HepG2 (cell line): ENCODE data around the gene CCDC85C. TPM values are rescaled to one million over a fixed set of nuclear protein-coding genes. Genes with fewer than 3 reads are reported as not detected.

Experiments
- AGO2 ChIP-seq: fragments of 200-400 bp; formaldehyde crosslinking; optimal IDR thresholded peaks from 2 replicates; pipeline ENCODE3; 2017; ENCODE audit warnings: mild to moderate bottlenecking, low read depth, low read length, moderate library complexity
- ERF ChIP-seq: IDR thresholded peaks from 2 replicates; pipeline ENCODE4 v1.6.1; 2018; ENCODE audit warnings: missing biosample characterization, missing genetic modification reagents
- ETS1 ChIP-seq: sonication (generic); formaldehyde crosslinking; IDR thresholded peaks from 2 replicates; pipeline ENCODE4 v1.4.0; 2020; ENCODE audit warnings: missing genetic modification reagents
- ETV5 ChIP-seq: IDR thresholded peaks from 2 replicates; pipeline ENCODE4 v1.6.1; 2018; ENCODE audit warnings: missing biosample characterization, missing genetic modification reagents, inconsistent platforms, borderline replicate concordance
- MEIS2 ChIP-seq: sonication (generic); formaldehyde crosslinking; IDR thresholded peaks from 2 replicates; pipeline ENCODE4 v1.9.0; 2021; ENCODE audit warnings: mild to moderate bottlenecking, missing genetic modification reagents
- NAIF1 ChIP-seq: sonication (generic); formaldehyde crosslinking; IDR thresholded peaks from 2 replicates; pipeline ENCODE4 v1.5.0; 2020; ENCODE audit warnings: mild to moderate bottlenecking, missing genetic modification reagents, borderline replicate concordance
- RFXAP ChIP-seq: sonication (generic); formaldehyde crosslinking; IDR thresholded peaks from 2 replicates; pipeline ENCODE4 v1.4.0; 2020; ENCODE audit warnings: missing genetic modification reagents, borderline replicate concordance
- SMAD9 ChIP-seq: sonication (generic); formaldehyde crosslinking; IDR thresholded peaks from 2 replicates; pipeline ENCODE4 v1.5.1; 2020; ENCODE audit warnings: mild to moderate bottlenecking, missing genetic modification reagents
- TRIM24 ChIP-seq: sonication (generic); formaldehyde crosslinking; IDR thresholded peaks from 2 replicates; pipeline ENCODE4 v1.8.0; 2022; ENCODE audit warnings: mild to moderate bottlenecking, missing genetic modification reagents
- ZNF232 ChIP-seq: sonication (generic); formaldehyde crosslinking; IDR thresholded peaks from 2 replicates; pipeline ENCODE4 v1.4.0; 2020; ENCODE audit warnings: missing genetic modification reagents, borderline replicate concordance
- ZNF3 ChIP-seq: IDR thresholded peaks from 2 replicates; pipeline ENCODE4 v1.7.0; 2017; ENCODE audit warnings: inconsistent platforms
- ZNF562 ChIP-seq: sonication (generic); formaldehyde crosslinking; IDR thresholded peaks from 2 replicates; pipeline ENCODE4 v1.8.0; 2022; ENCODE audit warnings: missing genetic modification reagents, borderline replicate concordance
- ZNF652 ChIP-seq: IDR thresholded peaks from 2 replicates; pipeline ENCODE4 v1.6.1; 2016; ENCODE audit warnings: low read depth, borderline replicate concordance
- ZNF768 ChIP-seq: sonication (generic); formaldehyde crosslinking; IDR thresholded peaks from 2 replicates; pipeline ENCODE4 v1.4.0; 2020; ENCODE audit warnings: missing genetic modification reagents
- ZNF790 ChIP-seq: sonication (generic); formaldehyde crosslinking; IDR thresholded peaks from 2 replicates; pipeline ENCODE4 v1.8.0; 2022; ENCODE audit warnings: missing genetic modification reagents, mild to moderate bottlenecking, borderline replicate concordance
- ZZZ3 ChIP-seq: sonication (generic); formaldehyde crosslinking; IDR thresholded peaks from 2 replicates; pipeline ENCODE4 v1.4.0; 2020; ENCODE audit warnings: missing genetic modification reagents, mild to moderate bottlenecking, borderline replicate concordance
- polyA plus RNA-seq, 8 experiments: library from polyadenylated mRNA; depleted of rRNA in 3 of 8; stranded (reverse) in 7 of 8; unstranded in 1 of 8; fragments of >200 nt; fragmentation: Illumina TruSeq in 4 of 8; extraction: Trizol in 4 of 8; gene quantifications; 2 replicates each; pipeline versions ENCODE4 v1.2.1 to v1.2.3, GENCODE V29; 2011 to 2016; ENCODE audit warnings: low read depth in 4 of 8, missing spikeins in 1 of 8, mixed read lengths in 1 of 8; ENCODE audit not compliant: insufficient read depth in 1 of 8
- total RNA-seq, 5 experiments: library from RNA; depleted of rRNA; stranded (reverse); fragments of >200 nt; fragmentation: Illumina TruSeq; extraction: Trizol; gene quantifications; 2 replicates each; pipeline ENCODE4 v1.2.3, GENCODE V29; 2016; ENCODE audit warnings: low read depth in 1 of 5
- TF ChIP-seq, protein P1 (sequence below): conservative IDR thresholded peaks from 2 replicates; pipeline ENCODE4 v1.6.1; 2018; ENCODE audit warnings: missing genetic modification reagents
- TF ChIP-seq, protein P2 (sequence below): sonication (generic); formaldehyde crosslinking; IDR thresholded peaks from 2 replicates; pipeline ENCODE4 v1.9.0; 2021; ENCODE audit warnings: mild to moderate bottlenecking, missing genetic modification reagents

The CCDC85C gene
- total and polyA plus RNA-seq, 2 of the 13 experiments (the other 11 are each of a cell fraction or from before 2014, with no cell fraction given), result 18.8 to 43.8 TPM

DNA sequence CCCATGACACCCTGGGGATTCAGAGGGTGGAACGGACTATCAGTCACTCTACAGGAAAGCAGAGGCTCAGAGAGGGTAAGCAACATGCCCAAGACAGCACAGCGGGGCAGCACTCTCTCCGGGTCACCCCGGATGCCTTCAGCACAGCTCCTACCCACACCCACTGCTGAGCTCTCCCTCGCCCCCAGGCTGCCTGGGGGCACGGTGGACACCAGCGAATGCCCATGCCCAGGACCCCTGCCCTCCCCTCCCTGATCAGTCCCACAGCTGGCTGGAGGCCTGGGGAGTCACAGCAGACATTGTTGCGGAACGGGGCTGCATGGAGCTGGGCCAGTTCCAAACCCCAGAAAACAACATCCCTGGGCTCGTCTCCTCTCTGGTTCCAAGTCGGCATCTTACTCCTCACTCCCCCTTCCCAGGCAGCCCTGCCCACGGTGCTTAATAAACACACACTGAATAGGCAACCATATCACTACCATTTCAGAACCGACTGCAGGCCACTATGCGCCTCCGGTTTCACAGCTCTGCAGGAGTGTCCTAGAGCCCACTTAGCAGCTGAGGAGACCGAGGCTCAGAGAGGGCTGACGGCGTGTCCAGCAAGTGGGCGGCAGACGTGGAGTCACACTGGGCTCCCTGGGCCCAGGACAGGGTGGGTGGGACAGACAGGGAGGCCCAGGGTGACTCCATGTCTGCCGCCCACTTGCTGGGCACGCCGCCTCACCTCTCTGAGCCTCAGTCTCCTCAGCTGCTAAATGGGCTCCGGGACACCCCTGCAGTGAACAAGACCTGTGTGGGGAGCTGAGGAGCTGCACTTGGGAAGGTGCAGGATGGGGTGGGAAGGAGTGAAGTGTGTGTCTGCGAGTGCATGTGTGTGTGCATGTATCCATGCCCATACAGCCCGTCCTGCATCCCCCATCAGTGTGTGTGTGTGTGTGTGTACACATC lies 27.0 kb downstream of the CCDC85C start (continued):
- TF ChIP-seq ZNF232 (CRISPR knock-in tag), result no peak
- no peak for TF ChIP-seq MEIS2 (CRISPR knock-in tag)
- TF ChIP-seq ETS1 (CRISPR knock-in tag), result no peak
- peak; percentile 61; the same call in 1 of the 2 replicates for TF ChIP-seq ZNF3 (CRISPR knock-in tag)
- no peak for TF ChIP-seq RFXAP (CRISPR knock-in tag)
- no peak for TF ChIP-seq ETV5
- no peak for TF ChIP-seq NAIF1
- no peak for TF ChIP-seq ZNF790
- TF ChIP-seq TRIM24, result no peak
- no peak for TF ChIP-seq ZNF652 (CRISPR knock-in tag)
- no peak for TF ChIP-seq ZNF562 (CRISPR knock-in tag)
- TF ChIP-seq, protein P1, sequence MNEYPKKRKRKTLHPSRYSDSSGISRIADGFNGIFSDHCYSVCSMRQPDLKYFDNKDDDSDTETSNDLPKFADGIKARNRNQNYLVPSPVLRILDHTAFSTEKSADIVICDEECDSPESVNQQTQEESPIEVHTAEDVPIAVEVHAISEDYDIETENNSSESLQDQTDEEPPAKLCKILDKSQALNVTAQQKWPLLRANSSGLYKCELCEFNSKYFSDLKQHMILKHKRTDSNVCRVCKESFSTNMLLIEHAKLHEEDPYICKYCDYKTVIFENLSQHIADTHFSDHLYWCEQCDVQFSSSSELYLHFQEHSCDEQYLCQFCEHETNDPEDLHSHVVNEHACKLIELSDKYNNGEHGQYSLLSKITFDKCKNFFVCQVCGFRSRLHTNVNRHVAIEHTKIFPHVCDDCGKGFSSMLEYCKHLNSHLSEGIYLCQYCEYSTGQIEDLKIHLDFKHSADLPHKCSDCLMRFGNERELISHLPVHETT (CRISPR knock-in tag), result no peak
- no peak for TF ChIP-seq SMAD9
- TF ChIP-seq, protein P2, sequence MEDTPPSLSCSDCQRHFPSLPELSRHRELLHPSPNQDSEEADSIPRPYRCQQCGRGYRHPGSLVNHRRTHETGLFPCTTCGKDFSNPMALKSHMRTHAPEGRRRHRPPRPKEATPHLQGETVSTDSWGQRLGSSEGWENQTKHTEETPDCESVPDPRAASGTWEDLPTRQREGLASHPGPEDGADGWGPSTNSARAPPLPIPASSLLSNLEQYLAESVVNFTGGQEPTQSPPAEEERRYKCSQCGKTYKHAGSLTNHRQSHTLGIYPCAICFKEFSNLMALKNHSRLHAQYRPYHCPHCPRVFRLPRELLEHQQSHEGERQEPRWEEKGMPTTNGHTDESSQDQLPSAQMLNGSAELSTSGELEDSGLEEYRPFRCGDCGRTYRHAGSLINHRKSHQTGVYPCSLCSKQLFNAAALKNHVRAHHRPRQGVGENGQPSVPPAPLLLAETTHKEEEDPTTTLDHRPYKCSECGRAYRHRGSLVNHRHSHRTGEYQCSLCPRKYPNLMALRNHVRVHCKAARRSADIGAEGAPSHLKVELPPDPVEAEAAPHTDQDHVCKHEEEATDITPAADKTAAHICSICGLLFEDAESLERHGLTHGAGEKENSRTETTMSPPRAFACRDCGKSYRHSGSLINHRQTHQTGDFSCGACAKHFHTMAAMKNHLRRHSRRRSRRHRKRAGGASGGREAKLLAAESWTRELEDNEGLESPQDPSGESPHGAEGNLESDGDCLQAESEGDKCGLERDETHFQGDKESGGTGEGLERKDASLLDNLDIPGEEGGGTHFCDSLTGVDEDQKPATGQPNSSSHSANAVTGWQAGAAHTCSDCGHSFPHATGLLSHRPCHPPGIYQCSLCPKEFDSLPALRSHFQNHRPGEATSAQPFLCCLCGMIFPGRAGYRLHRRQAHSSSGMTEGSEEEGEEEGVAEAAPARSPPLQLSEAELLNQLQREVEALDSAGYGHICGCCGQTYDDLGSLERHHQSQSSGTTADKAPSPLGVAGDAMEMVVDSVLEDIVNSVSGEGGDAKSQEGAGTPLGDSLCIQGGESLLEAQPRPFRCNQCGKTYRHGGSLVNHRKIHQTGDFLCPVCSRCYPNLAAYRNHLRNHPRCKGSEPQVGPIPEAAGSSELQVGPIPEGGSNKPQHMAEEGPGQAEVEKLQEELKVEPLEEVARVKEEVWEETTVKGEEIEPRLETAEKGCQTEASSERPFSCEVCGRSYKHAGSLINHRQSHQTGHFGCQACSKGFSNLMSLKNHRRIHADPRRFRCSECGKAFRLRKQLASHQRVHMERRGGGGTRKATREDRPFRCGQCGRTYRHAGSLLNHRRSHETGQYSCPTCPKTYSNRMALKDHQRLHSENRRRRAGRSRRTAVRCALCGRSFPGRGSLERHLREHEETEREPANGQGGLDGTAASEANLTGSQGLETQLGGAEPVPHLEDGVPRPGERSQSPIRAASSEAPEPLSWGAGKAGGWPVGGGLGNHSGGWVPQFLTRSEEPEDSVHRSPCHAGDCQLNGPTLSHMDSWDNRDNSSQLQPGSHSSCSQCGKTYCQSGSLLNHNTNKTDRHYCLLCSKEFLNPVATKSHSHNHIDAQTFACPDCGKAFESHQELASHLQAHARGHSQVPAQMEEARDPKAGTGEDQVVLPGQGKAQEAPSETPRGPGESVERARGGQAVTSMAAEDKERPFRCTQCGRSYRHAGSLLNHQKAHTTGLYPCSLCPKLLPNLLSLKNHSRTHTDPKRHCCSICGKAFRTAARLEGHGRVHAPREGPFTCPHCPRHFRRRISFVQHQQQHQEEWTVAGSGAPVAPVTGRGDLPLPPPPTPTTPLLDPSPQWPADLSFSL (CRISPR knock-in tag), result 0 out of 2 replicates have a peak, but pooled peaks have one; percentile 6
- TF ChIP-seq ZZZ3 (CRISPR knock-in tag), result no peak
- no peak for TF ChIP-seq ERF (CRISPR knock-in tag)
- TF ChIP-seq ZNF768 (CRISPR knock-in tag), result peak; percentile 98
- peak; percentile 32 for TF ChIP-seq AGO2
